Ovary (tissue), 9 donors: Measurements from ENCODE around the gene PIK3R5. TPM values are rescaled to one million over a fixed set of nuclear protein-coding genes. Genes with fewer than 3 reads are reported as not detected.

Experiments used
- DNase-seq, 5 donors: peaks; one replicate each; pipeline ENCODE4 v3.0.0-alpha.2; 2019 to 2020
- H3K27ac ChIP-seq, 2 donors: fragments of 200-600 bp; one replicate each; pipeline versions ENCODE4 v1.5.1 to v1.8.0; 2019 to 2022
- H3K27me3 ChIP-seq: fragments of 200-600 bp; one replicate; pipeline ENCODE4 v1.8.0; 2022
- H3K36me3 ChIP-seq: fragments of 200-600 bp; sonication (generic); one replicate; pipeline ENCODE4 v1.5.1; 2019
- H3K4me1 ChIP-seq: one replicate; pipeline ENCODE4 v1.8.1; 2013; ENCODE audit warnings: mild to moderate bottlenecking, moderate library complexity; ENCODE audit not compliant: insufficient read depth
- H3K4me3 ChIP-seq: fragments of 200-600 bp; sonication (generic); one replicate; pipeline ENCODE4 v1.5.1; 2017
- H3K9me3 ChIP-seq, 2 donors: fragments of 200-600 bp in 1 of 2; sonication (generic) in 1 of 2; one replicate each; pipeline versions ENCODE4 v1.5.1 to v1.8.1; 2013 to 2019; ENCODE audit warnings: mild to moderate bottlenecking in 1 of 2, moderate library complexity in 1 of 2
- EP300 ChIP-seq: sonication (generic); formaldehyde crosslinking; IDR thresholded peaks from one replicate; pipeline ENCODE4 v1.6.1; 2017; ENCODE audit warnings: antibody characterized with exemption
- POLR2A ChIP-seq: fragments of 450-650 bp; IDR thresholded peaks from one replicate; pipeline ENCODE4 v1.6.1; 2017; ENCODE audit warnings: antibody characterized with exemption, mild to moderate bottlenecking, moderate library complexity
- WGBS, 3 donors: extraction: QIAGEN DNeasy Blood & Tissue Kit in 1 of 3; methylation state at CpG; one replicate each; pipeline versions ENCODE4 v1.1.5 to v1.1.7; 2013 to 2017; 5-methylcytosine and 5-hydroxymethylcytosine counted together
- intact Hi-C, 4 donors: fragments of 100-400 bp; cut with DNase I; formaldehyde crosslinking; loops; one replicate each; pipeline versions ENCODE4 v1.11.0 to v1.15.1; 2022 to 2023
- polyA plus RNA-seq, 2 donors: library from polyadenylated mRNA; stranded (reverse); fragments of 200-250 nt in 1 of 2; fragments of 350-450 nt in 1 of 2; fragmentation: Illumina TruSeq in 1 of 2; extraction: RNeasy Lipid Tissue Mini Kit (QIAGEN cat#74804) in 1 of 2; gene quantifications; one replicate each; pipeline ENCODE4 v1.2.3, GENCODE V29; 2013 to 2014
- total RNA-seq, 7 donors: library from RNA; depleted of rRNA in 2 of 7; stranded (reverse); fragments of >200 nt in 2 of 7; fragmentation: NEBNext Ultra II Directional in 3 of 7; extraction: Animal tissue kit (Norgen Biotek cat#: 25700) in 3 of 7; gene quantifications; one replicate each; pipeline versions ENCODE4 v1.1.0 to v1.2.4, GENCODE V29; 2016 to 2023
- TF ChIP-seq, protein P1 (sequence below), 3 donors: fragments of 450-650 bp in 2 of 3; fragments of 200-600 bp in 1 of 3; IDR thresholded peaks; one replicate each; pipeline versions ENCODE4 v1.5.1 to v1.8.0; 2016 to 2022; ENCODE audit warnings: antibody characterized with exemption in 3 of 3, mild to moderate bottlenecking in 1 of 3
- donor health status: DM: no; HTN: no; CAD: no; lungs with moderate emphysema.
- donor health status: DM: no; HTN: no; CAD: no.
- donor health status: Bipolar disorder and iron deficiency.
- donor health status: DM: yes; HTN: yes; CAD: no.
- donor health status: DM: no; HTN: no; CAD: no.
- donor health status: DM: yes; HTN: yes; CAD: no.

PIK3R5 gene
- total and polyA plus RNA-seq, 9 donors = 0.86 to 8.9 (median 3.7) TPM

DNA sequence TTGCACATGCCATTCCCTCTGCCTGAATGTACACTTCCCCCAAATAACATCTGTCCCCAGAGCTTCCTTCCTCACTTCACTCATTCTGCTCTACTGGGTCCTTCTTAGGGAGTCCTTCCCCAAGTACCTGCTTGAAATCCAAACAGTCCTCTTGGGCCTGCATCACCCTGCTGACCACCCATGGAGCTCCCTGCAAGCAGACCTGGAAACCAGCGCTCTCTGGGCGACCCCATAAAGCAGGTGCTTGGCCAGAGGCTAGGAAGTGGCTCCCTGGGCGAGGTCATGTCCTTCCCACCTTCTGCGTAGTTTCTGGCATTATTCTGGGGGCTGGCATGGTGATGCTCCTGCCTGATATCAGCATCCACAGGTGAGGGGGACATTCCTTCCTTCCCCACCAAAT, 43.6 kb upstream of the PIK3R5 start:
- TF ChIP-seq, protein P1, sequence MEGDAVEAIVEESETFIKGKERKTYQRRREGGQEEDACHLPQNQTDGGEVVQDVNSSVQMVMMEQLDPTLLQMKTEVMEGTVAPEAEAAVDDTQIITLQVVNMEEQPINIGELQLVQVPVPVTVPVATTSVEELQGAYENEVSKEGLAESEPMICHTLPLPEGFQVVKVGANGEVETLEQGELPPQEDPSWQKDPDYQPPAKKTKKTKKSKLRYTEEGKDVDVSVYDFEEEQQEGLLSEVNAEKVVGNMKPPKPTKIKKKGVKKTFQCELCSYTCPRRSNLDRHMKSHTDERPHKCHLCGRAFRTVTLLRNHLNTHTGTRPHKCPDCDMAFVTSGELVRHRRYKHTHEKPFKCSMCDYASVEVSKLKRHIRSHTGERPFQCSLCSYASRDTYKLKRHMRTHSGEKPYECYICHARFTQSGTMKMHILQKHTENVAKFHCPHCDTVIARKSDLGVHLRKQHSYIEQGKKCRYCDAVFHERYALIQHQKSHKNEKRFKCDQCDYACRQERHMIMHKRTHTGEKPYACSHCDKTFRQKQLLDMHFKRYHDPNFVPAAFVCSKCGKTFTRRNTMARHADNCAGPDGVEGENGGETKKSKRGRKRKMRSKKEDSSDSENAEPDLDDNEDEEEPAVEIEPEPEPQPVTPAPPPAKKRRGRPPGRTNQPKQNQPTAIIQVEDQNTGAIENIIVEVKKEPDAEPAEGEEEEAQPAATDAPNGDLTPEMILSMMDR (IDR thresholded peaks at IDR 0.05) = no peak
- TF ChIP-seq EP300 = no peak
- TF ChIP-seq POLR2A = no peak
- H3K27ac ChIP-seq = no peak overlapping the region
- WGBS, 3 donors = 85 to 91% (median 90%) methylated on average over 4 of the region's 4 CpGs
- H3K4me3 ChIP-seq = no peak overlapping the region
- no peaks in the 10 kb centered on the region for H3K4me1 ChIP-seq
- H3K36me3 ChIP-seq = no peaks in the 10 kb centered on the region
- intact Hi-C loops = loop anchor here in 1 of 4 donors (10.0 kb wide), 1 partner anchor 64 kb away; no protein-coding TSS in a partner anchor
- no peak for DNase-seq
- no peaks in the 10 kb centered on the region for H3K9me3 ChIP-seq
- no peaks in the 10 kb centered on the region for H3K27me3 ChIP-seq

- H3K36me3 ChIP-seq = no peaks in the 10 kb centered on the region
- no peaks in the 10 kb centered on the region for H3K9me3 ChIP-seq
- intact Hi-C loops = loop anchor here in 1 of 4 donors (10.0 kb wide), 1 partner anchor 62 kb away; no protein-coding TSS in a partner anchor
- TF ChIP-seq, protein P1 (IDR thresholded peaks at IDR 0.05) = no peak
- TF ChIP-seq EP300 = no peak
- TF ChIP-seq POLR2A = no peak
- no peak for DNase-seq
- H3K4me3 ChIP-seq = no peak overlapping the region
- 91 to 98% (median 93%) methylated on average over 2 of the region's 2 CpGs for WGBS, 3 donors
- no peaks in the 10 kb centered on the region for H3K4me1 ChIP-seq
- H3K27ac ChIP-seq = no peak overlapping the region
- H3K27me3 ChIP-seq = no peaks in the 10 kb centered on the region
These were observed 41.7 kb upstream of the PIK3R5 start for GRCh38 chr17:9007052-9007714.

DNA sequence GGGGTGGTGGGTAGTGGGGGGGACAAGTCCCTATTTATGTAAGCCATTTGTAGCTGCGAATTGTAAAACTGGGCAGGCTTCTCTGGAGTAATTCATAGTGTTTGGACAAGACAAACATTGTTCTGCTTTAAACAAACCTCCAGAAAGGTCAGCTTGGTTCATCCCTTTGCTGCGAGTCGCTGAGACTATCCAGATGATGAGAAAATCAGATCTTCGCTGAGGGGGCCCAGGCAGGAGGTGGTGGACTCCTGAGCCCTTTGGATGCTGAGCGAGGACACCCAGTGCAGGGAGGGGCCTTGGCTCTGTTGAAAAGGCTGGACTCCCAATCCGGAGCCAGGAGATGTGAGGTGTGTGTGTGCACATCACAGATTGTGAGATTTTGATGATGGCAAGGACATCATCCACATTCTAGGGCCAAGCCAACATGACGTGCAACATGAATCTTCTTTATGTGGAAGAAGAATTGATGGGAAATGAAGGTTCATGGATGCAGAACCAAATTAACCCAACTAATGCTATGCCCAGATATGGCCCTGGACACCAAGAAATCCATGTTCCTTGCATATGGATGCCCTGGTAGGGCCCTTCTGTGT, 40.8 kb upstream of the PIK3R5 start:
- Histone ChIP-seq H3K4me1 (no peaks in the 10 kb centered on the region), H3K36me3 (no peaks in the 10 kb centered on the region), H3K27ac (no peak overlapping the region), H3K27me3 (no peaks in the 10 kb centered on the region), H3K9me3 (no peaks in the 10 kb centered on the region), H3K4me3 (no peak overlapping the region)
- intact Hi-C loops = loop anchor here in 1 of 4 donors (10.0 kb wide), 1 partner anchor 61 kb away; no protein-coding TSS in a partner anchor
- DNase-seq = no peak
- 80 to 85% (median 84%) methylated on average over 7 of the region's 7 CpGs for WGBS, 3 donors
- TF ChIP-seq POLR2A = no peak
- no peak for TF ChIP-seq EP300
- TF ChIP-seq, protein P1 (IDR thresholded peaks at IDR 0.05) = no peak

DNA sequence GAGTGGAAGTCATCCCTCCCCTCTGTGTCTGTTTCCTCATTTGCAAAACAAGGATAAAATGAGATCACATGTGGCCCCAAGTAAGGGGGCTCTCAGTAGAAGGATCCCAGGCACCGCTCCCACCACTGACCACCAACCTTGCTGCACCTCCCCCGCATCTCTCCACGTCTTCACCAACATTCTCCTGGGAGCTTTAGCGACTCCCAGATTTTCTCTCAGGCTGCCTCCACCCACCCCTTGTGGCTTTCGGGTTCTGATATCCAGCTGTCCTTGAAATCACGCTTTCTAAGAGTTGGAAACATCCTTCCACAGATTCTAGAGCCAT, 39.4 kb upstream of the PIK3R5 start:
- Histone ChIP-seq H3K4me3 (no peak overlapping the region), H3K27ac (no peak overlapping the region), H3K4me1 (no peaks in the 10 kb centered on the region), H3K27me3 (no peaks in the 10 kb centered on the region), H3K36me3 (no peaks in the 10 kb centered on the region), H3K9me3 (no peaks in the 10 kb centered on the region)
- 42 to 48% (median 43%) methylated on average over 6 of the region's 6 CpGs for WGBS, 3 donors
- intact Hi-C loops = loop anchor here in 1 of 4 donors (10.0 kb wide), 1 partner anchor 60 kb away; no protein-coding TSS in a partner anchor
- TF ChIP-seq POLR2A (no peak), EP300 (no peak)
- TF ChIP-seq, protein P1 (IDR thresholded peaks at IDR 0.05) = no peak
- no peak for DNase-seq
